Measurements from ENCODE around the gene FYB2. TPM values are rescaled to one million over a fixed set of nuclear protein-coding genes. Genes with fewer than 3 reads are reported as not detected.
"Not testable (repeated sequence)": the region's sequence is repeated elsewhere in the genome, so short reads cannot be mapped to it uniquely, and the experiment has no call there.

Gene FYB2
- total RNA-seq, 1 donor from 2014 or later, result 6.0 TPM

DNA sequence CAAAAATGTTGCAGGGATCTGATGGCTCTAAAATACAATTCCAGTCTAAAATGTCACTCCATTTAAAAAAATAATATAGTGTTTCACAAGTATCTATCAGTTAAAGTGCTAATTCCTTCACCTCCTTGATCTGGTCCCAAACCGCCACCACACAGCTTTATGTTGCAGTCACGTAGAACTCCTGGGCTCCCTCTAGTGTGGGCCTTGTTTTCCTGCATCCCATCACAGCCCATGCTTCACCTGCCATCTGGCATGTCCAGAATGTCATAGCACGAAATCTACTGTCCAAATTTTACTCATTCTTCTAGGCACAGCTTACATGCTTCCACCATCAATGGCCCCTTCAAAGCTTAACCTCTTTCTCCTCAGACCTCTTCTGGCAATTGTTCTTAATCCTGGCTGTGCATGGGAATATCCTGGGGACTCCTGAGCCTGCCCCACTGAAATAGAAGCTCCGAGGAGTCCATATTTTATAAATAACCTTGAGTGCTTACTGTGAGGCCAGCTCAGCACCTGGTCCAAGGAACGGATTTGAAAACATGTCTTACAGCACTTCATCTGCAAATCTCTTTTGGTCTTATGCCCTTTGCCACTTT is 15.5 kb downstream of the FYB2 start:
- intact Hi-C loops (cut with DNase I), result no loop called here
- no peak for DNase-seq (ENCODE audit: low spot score)

DNA sequence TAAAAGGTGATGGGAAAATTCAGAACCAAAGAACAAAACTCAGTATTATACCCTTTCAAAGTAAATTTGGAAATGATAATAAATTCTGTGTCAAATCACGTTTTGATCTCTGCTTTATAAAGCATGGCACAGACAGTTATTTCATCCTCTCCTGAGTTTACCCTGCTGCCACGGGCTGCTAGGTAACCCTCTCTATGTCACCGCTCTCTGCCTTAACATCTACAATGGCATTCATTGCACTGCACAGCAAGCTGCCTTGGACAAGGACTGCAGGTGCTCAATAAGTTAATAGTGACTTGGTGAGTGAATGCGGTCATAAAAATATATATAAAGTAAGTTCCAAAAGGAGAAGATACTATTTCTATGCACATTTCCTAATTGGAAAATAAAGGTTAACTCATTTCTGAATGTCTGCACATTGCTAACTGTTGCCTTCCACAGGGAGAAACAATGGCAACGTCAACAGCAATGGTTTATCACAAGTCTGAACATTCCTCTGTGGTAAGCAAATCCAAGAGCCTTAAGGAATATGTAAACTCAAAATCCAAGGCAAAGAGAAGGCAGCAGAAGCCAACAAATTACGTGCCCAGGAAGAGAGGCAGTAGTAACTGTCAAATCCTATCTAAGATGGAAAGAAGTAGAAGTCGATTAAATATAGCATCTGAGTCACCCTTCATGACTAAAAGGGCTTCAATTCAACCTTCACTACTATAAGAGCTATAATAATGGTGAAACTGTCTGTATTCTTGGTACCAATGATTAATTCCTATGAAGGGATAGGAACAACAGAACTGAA is 19.4 kb downstream of the FYB2 start:
- no peak for DNase-seq (ENCODE audit: low spot score)
- intact Hi-C loops (cut with DNase I), result loop anchor here (2.0 kb wide), 1 partner anchor 145 kb away; no protein-coding TSS in a partner anchor

DNA sequence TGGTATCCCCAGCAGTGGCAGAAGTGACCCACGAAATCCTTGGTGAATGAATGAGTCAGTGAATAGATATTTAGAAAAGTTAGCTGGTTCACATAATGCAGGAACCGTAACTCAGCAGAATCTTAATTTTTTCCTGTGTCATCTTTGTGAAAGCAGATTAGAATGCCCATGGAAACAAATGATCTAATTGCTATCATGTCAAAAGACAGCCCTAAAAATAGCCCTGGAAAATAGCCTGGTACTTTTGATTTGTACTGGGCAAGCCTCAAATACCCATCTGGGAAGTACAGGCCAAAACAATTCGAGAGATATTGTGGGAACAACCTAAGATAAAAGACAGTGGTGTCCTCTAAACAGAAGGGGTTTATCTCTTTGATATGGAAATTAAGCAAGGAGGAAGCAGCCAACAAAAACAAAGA is 21.1 kb downstream of the FYB2 start:
- DNase-seq (ENCODE audit: low spot score), result no peak
- intact Hi-C loops (cut with DNase I), result loop anchor here (2.0 kb wide), 1 partner anchor 143 kb away; no protein-coding TSS in a partner anchor

DNA sequence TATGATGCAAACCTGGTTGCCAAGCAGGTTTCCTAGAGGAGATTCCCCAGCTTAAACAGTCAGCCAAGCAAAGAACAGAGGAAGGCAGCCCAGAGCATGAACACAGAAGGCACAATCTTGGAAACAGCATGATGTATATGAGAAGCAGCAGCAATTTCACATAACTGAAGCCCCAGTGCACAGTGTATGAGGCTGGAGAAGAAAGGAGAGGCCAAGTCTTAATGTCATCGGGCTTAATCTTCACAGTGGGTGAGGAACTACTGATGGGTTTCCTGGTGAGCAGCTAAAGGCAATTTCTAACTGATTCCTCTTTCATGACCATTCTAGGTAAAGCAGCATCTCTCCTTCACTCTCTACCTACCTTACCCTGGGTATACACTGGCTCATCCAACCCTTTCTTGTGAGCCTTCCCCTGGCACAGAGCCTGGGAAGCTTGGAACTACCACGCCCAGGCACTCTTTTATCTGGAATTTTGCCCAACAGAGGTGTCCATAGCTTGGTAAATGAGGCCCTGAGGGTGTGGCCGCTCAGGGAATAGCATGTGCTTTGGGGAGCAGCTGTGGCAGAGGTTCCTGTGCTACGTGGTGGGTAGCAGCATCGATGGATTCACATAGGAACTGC is 22.0 kb downstream of the FYB2 start:
- peak; percentile 76 for DNase-seq (ENCODE audit: low spot score)
- intact Hi-C loops (cut with DNase I), result loop anchor here (2.0 kb wide), 1 partner anchor 22 kb away; the partner anchor contains the start of gene FYB2

DNA sequence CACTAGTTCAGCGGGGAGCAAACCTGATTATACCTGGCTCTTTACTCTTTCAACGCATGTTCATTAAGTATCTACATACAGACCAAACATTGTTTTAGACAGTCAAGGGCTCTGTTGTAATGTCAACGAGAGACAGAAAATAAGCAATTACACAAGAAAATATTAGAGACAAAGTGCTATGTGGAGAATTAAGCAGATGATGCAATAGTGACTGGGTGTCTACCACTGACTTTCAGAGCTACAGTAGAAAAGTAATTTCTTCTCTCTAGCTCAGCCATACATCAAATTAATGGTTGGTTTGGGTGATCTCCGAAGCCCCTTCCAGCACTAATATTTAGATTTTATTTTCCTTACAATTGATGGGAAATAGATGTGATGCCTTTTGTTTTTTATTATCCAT is 23.3 kb downstream of the FYB2 start:
- intact Hi-C loops (cut with DNase I), result loop anchor here (2.0 kb wide), 1 partner anchor 23 kb away; the partner anchor contains the start of gene FYB2
- DNase-seq (ENCODE audit: low spot score), result no peak

DNA sequence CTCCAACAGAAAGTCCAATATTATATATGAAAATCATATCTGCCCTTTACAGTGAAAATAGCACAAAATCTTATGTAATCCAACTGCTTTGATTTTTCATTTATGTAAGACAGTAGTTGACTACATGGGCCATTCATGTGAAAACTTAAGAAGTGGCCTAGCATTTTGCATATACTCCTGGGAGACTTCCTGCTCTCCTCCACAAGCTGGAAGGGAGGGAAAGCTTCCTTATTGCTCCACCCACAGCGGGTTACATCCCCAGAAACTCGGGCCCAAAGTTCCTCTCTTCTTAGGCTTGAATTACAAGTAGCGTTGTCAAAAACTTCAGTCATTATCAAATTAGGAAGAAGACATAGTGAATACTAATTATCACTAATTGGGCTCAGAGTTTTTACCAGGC is 29.2 kb downstream of the FYB2 start:
- intact Hi-C loops (cut with DNase I), result loop anchor here (5.0 kb wide), 1 partner anchor 73 kb away; no protein-coding TSS in a partner anchor

DNA sequence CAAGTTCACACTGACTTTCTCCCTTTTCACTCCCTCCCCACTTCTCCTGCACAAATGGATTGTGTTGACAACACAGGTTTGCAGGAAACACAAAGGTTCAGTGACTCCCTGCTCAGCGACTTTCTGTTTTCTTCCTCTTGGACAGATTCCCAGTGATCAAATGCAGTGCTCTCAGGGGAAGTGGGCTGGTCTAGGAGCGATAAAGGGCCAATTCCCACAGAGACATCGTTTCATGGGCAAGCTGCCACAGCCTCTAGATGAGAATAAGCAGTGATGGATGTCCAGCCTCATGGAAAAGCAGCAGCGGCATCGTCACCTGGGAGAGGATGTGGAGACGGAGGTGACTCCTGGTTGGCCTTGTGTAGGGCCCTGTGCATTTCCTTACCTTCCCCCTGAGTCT is 30.6 kb downstream of the FYB2 start:
- intact Hi-C loops (cut with DNase I), result no loop called here
- DNase-seq (ENCODE audit: low spot score), result no peak

More for the DNA sequence above, 29.2 kb downstream of the FYB2 start:
- DNase-seq (ENCODE audit: low spot score), result no peak

DNA sequence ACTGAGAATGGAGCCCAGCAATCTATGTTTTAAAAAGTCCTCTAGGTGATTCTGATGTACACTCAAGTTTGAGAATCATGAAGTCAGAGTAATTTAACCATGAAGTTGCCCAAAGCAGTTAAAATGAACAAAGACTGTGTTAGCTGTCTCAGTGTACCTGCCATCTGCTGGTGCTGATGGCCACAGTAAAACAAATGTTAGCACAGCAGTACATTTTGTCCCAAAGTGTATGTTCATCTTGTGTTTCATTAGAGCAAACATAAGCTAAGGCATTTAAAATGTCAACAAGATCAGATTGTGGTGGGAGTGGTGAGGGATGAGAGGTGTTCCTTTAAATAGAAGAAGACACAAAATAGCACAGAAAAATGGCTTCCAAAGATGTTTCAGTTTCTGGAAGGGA is 31.1 kb downstream of the FYB2 start:
- intact Hi-C loops (cut with DNase I), result no loop called here
- no peak for DNase-seq (ENCODE audit: low spot score)

DNA sequence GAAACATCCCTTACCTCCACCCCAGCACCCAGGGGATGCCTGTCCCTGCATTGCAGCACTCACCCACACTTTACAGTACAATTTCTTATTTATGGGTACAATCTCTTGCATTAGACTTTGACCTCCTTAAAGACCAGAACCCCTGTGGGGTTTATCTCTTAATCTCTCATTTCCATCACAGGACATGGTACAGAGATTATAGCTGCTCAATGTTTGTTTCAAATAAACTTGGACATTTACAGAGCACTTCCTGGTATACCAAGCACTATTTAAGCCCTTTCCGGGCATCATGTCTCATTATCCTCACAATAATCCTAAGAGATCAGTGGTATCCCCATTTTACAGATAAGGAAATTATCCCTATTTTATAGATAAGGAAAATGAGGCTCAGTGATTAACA is 31.9 kb downstream of the FYB2 start:
- intact Hi-C loops (cut with DNase I), result no loop called here
- no peak for DNase-seq (ENCODE audit: low spot score)

DNA sequence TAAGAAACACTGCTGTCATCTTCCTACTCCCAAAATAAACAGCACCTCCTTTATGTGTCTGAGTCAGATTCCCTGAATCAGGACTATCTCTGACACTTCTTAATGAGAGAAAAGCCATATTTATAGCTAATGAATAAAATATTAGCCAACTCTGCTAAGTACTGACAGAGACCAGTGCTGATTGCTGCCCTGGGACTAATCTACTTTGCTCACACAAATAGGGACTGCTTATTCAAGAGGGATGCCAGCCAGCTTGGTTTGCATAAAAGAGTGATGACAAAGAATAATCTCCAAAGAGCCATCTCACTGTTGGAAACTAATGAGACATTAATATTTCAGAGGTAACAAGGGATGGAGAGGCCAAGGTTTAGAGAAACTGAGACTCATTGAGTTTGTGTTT is 36.4 kb downstream of the FYB2 start:
- DNase-seq (ENCODE audit: low spot score), result no peak
- intact Hi-C loops (cut with DNase I), result no loop called here

DNA sequence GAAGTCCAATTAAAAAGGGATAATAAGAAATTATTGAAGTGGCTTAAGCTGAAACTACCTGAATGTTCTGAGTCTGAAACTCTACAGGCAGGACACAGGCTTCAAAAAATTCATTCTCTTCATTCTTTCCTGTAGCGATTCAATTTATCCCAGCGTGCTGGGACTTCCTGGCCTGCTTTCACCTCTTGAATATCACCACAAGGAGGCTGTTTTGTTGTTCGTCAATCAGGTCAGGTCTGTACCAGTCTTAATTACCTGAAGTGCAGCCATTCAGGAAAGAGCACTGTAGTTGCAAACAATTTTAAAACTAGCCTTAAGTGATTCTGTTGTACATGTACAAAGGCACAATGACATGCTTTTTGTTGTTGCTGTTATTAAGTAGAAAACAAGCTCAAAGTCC is 38.4 kb downstream of the FYB2 start:
- intact Hi-C loops (cut with DNase I), result no loop called here
- DNase-seq (ENCODE audit: low spot score), result no peak

DNA sequence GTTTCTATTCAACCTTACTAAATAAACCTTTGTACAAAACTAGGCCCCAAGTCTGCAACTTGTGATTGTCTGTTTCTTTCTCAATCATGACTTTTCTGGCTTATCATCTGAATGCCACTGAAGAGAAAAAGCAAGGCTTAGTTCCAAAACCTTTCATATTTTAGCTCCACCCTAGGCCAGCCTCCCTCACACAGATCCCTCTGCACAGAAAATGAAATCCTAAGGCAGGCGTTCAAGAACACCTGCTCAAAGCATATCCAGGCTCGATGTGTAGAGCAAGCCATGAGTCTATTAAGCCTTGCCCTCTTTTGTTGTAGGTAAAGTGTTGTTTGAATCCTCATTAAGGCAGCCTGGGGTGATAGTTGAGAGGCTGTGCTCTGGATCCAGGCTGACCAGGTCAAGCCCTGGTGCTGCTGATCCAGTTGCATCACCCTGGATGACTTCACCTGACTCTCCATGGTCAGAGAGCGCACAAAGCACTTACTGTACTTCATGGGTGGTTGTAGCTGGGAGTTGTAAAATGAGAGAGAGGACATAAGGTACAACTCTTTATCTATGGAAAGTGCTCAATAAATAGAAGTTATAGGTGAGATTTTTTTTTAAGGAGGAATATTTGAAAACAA is 39.0 kb downstream of the FYB2 start:
- DNase-seq (ENCODE audit: low spot score), result no peak
- intact Hi-C loops (cut with DNase I), result no loop called here

DNA sequence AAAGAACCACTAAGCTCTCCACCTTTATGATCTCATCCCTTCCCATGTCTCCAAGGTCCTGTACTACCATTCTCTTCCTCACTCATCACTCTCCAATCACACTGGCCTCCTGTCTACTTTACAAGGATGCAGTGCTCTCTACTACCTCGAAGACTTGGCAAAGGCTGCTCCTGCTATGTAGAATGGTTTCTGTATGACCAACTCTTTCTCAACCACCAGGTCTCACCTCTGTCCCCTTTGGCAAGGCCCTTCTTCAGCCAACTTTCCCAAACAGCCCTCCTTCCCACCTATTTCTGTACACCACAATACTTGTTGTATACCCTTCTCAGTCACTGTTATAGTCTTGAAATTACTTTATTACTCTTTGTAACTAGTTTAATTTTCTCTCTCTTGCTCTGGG is 41.2 kb downstream of the FYB2 start:
- intact Hi-C loops (cut with DNase I), result no loop called here

DNA sequence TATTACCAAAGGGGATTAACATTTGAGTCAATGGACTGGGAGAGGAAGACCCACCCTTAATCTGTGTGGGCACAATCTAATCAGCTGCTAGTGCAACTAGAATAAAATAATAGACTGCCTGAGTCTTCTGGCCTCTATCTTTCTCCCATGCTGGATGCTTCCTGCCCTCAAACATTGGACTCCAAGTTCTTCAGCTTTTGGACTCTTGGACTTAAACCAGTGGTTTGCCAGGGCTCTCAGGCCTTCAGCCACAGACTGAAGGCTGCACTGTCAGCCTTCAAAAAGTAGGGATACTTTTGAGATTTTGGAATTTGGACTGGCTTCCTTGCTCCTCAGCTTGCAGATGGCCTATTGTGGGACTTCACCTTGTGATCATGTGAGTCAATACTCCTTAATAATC is 44.5 kb downstream of the FYB2 start:
- intact Hi-C loops (cut with DNase I); DNase-seq (ENCODE audit: low spot score): not testable (repeated sequence)

More for the DNA sequence above, 41.2 kb downstream of the FYB2 start:
- no peak for DNase-seq (ENCODE audit: low spot score)

DNA sequence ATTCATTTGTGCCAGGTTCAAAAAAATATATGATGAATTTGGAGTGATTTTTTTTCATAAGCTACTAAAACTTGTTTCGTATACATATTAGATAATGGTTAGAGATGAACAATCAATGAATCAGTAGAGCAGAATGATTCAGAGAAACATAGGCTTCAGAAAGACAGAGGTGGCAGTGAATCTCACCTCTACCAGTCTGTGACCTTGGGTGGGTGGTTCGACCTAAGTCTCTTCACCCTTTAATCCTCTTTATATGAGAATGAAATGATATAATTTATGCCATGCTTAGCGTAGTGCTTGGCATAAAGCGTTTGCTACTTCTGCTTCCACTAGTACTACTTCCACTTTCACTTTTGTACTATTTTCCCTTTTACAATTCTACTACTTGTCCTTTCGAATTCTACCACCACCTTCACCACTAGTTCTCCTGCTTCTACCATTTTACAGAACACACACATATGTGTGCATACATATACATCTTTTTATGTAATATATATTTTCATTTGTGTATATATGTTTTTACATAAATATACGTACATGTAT is 45.1 kb downstream of the FYB2 start:
- intact Hi-C loops (cut with DNase I), result no loop called here
- no peak for DNase-seq (ENCODE audit: low spot score)

DNA sequence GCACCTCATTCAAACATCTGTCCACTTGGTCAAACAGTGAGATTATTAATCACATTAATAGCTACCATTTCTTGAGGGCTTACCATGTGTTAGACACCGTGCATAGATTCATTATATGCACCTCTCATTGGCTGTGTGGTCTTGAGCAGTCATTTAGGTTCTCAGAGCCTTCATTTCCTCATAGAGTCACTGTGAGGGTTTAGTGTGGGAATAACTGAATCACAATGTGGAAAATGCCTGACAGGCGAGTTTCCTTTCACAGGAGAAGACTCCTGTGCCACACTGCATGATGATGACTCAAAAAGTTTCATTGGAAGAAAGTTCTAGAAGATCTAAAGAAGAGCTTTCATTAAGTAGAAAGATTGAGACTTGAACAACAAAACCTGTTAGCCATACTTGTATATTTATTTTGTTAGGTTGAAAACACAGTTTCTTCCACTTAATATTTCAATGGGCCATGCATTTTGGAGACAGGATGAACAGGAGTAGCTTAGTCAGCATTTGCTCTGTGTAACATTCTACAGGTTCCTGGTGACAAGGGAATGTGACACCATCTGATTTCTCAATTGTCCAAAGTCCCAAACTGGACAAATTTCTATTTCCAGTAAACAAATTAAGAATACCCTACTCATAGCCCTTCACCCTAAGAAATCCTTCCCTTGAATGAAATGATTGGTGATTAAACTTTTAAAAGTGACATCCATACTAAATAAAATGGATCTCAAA is 45.7 kb downstream of the FYB2 start:
- DNase-seq (ENCODE audit: low spot score), result no peak
- intact Hi-C loops (cut with DNase I), result no loop called here

DNA sequence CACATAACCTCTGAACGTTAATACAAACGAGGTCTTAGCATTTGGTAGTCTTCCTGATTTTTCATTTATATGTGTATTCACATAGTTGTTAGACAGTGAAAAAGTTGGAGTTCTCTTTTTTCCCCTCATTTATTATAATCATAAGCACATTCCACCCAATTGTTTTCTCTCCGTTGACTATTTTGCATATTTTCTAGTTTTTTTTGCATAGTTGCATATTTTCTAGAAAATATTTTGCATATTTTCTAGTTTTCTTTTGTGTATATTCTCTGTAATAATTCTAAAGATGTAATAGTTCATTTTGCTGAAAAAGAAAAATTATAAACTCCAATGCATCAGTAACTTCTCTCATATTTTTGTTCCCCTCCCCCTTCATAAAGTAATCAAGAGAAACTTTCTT is 47.5 kb downstream of the FYB2 start:
- DNase-seq (ENCODE audit: low spot score), result no peak
- intact Hi-C loops (cut with DNase I), result no loop called here

DNA sequence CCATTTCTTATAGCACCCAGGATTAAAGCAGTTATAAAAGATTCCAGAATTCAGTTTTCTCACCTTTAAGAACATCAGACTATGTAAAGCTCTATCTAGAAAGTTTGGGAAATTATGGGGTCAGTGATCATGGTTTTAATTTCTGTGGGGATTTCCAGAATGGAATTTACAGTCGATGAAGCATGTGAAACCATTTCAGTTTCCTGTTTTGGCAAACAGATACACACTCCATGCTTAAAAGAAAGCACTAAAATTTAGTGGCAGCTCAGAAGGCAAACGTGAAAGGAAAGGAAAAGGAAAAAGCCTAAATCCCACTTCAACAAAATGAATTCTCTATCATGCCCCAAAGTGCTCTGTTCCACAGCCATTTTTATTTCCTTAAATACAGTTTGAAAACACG is 60.4 kb downstream of the FYB2 start:
- DNase-seq (ENCODE audit: low spot score), result no peak
- intact Hi-C loops (cut with DNase I), result loop anchor here (2.0 kb wide), 1 partner anchor 62 kb away; no protein-coding TSS in a partner anchor

DNA sequence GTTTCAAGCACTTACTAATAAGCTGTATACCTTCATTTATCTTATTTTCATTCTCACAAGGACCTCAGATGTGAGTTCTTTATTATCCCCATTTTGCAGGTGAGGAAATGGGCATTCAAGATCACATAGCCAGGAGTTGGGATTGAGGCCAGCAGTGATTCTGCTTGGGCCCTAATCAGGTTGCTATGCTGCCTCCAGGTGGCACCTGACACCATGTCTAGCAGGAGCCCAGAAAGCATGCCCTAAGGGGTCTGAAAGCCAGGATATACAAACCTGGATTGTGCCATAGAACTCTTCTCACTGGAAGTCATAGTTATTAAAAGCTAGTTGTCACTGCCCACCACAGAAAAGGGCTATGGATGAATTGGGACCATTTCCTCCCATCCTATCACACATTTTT is 61.1 kb downstream of the FYB2 start:
- DNase-seq (ENCODE audit: low spot score), result no peak
- intact Hi-C loops (cut with DNase I), result loop anchor here (2.0 kb wide), 1 partner anchor 63 kb away; no protein-coding TSS in a partner anchor

All from cardiac septum (tissue), 1 donor.